PC-9 (cell line): ENCODE results near the gene CREB1. TPM values are rescaled to one million over a fixed set of nuclear protein-coding genes. Genes with fewer than 3 reads are reported as not detected.
"Not testable (repeated sequence)": the region's sequence is repeated elsewhere in the genome, so short reads cannot be mapped to it uniquely, and the experiment has no call there.

Experiments used
- BruUV-seq: library from RNA; stranded (reverse); fragments of 400-500 nt; replicated peaks from 2 replicates; lab custom pipeline; 2021; lab: Mats Ljungman, UMichigan
- CTCF ChIA-PET: fragments of 300-600 bp; sonication (Branson Sonifier 250); formaldehyde crosslinking; loops from one replicate; lab custom pipeline; 2022; ENCODE audit warnings: antibody characterized with exemption; lab: Charles Lee
- POLR2A ChIA-PET: fragments of 300-600 bp; sonication (Branson Sonifier 250); formaldehyde crosslinking; loops from one replicate; lab custom pipeline; 2022; ENCODE audit warnings: antibody characterized with exemption; ENCODE audit not compliant: unreplicated experiment; lab: Charles Lee
- DNase-seq, 2 experiments: peaks; one replicate each; pipeline versions ENCODE4 v3.0.0 to v3.0.0-alpha.2; 2015 to 2022; ENCODE audit warnings: mixed read lengths in 1 of 2
- H2AFZ ChIP-seq: fragments of 200-600 bp; sonication (generic); 2 replicates; pipeline ENCODE4 v1.8.1; 2017; ENCODE audit warnings: antibody characterized with exemption
- H3F3A ChIP-seq: fragments of 200-600 bp; sonication (generic); 2 replicates; pipeline ENCODE4 v1.8.1; 2017; ENCODE audit warnings: antibody characterized with exemption, mild to moderate bottlenecking, low read depth; ENCODE audit not compliant: insufficient read depth
- H3K27ac ChIP-seq: fragments of 200-600 bp; sonication (generic); 2 replicates; pipeline ENCODE4 v1.6.1; 2016; ENCODE audit warnings: mixed run types
- H3K27me3 ChIP-seq: fragments of 200-600 bp; sonication (generic); 2 replicates; pipeline ENCODE4 v1.6.1; 2016; ENCODE audit warnings: low read depth, mixed run types; ENCODE audit not compliant: insufficient read depth
- H3K36me3 ChIP-seq: fragments of 200-600 bp; sonication (generic); 2 replicates; pipeline ENCODE4 v1.6.1; 2016; ENCODE audit warnings: low read depth, mixed run types
- H3K4me1 ChIP-seq: fragments of 200-600 bp; sonication (generic); replicated peaks from 2 replicates; pipeline ENCODE4 v1.6.1; 2016; ENCODE audit warnings: mixed run types; ENCODE audit not compliant: insufficient read depth
- H3K4me2 ChIP-seq: fragments of 200-600 bp; sonication (generic); 2 replicates; pipeline ENCODE4 v1.6.1; 2017; ENCODE audit warnings: mixed run types
- H3K4me3 ChIP-seq: fragments of 200-600 bp; sonication (generic); 2 replicates; pipeline ENCODE4 v1.6.1; 2016; ENCODE audit warnings: mixed run types
- H3K79me2 ChIP-seq: fragments of 200-600 bp; sonication (generic); 2 replicates; pipeline ENCODE4 v1.6.1; 2017; ENCODE audit warnings: low read depth, mixed run types
- H3K9me2 ChIP-seq: fragments of 200-600 bp; sonication (generic); 2 replicates; pipeline ENCODE4 v1.8.1; 2017; ENCODE audit warnings: mild to moderate bottlenecking; ENCODE audit not compliant: insufficient read depth
- H3K9me3 ChIP-seq: fragments of 200-600 bp; sonication (generic); 2 replicates; pipeline ENCODE4 v1.8.1; 2016; ENCODE audit warnings: low read depth; ENCODE audit not compliant: insufficient read depth
- H4K20me1 ChIP-seq: fragments of 200-600 bp; sonication (generic); 2 replicates; pipeline ENCODE4 v1.8.1; 2017; ENCODE audit not compliant: insufficient read depth
- EZH2 ChIP-seq: fragments of 200-600 bp; sonication (generic); IDR thresholded peaks from 2 replicates; pipeline ENCODE4 v1.8.0; 2017; ENCODE audit warnings: antibody characterized with exemption, low read depth
- intact Hi-C: fragments of 100-400 bp; cut with micrococcal nuclease; formaldehyde crosslinking; loops from one replicate; pipeline ENCODE4 v1.10.0; 2022; ENCODE audit not compliant: unreplicated experiment
- total RNA-seq: library from RNA; stranded (reverse); gene quantifications from 2 replicates; pipeline ENCODE4 v1.2.3, GENCODE V29; 2021
- TF ChIP-seq, protein P1 (sequence below): fragments of 200-600 bp; sonication (generic); conservative IDR thresholded peaks from 2 replicates; pipeline ENCODE4 v1.6.1; 2017; ENCODE audit warnings: mixed run types, antibody characterized with exemption, mild to moderate bottlenecking, moderate library complexity

CREB1 gene
- total RNA-seq, 1 experiment from 2014 or later = 42.2 TPM

- Histone ChIP-seq H3K9me3 (no peaks in the 10 kb centered on the region), H3K27me3 (no peaks in the 10 kb centered on the region), H2AFZ (no peak overlapping the region), H3K9me2 (no peaks in the 10 kb centered on the region), H3K27ac (no peak overlapping the region), H3F3A (no peaks in the 10 kb centered on the region), H3K4me1 (peaks cover 5% of the 10 kb centered on the region), H3K4me3 (no peak overlapping the region), H3K36me3 (no peaks in the 10 kb centered on the region), H3K4me2 (no peak overlapping the region), H3K79me2 (no peaks in the 10 kb centered on the region), H4K20me1 (no peaks in the 10 kb centered on the region)
- intact Hi-C loops = no loop called here
- ChIA-PET POLR2A (no interaction called here), CTCF (no interaction called here)
- TF ChIP-seq, protein P1, sequence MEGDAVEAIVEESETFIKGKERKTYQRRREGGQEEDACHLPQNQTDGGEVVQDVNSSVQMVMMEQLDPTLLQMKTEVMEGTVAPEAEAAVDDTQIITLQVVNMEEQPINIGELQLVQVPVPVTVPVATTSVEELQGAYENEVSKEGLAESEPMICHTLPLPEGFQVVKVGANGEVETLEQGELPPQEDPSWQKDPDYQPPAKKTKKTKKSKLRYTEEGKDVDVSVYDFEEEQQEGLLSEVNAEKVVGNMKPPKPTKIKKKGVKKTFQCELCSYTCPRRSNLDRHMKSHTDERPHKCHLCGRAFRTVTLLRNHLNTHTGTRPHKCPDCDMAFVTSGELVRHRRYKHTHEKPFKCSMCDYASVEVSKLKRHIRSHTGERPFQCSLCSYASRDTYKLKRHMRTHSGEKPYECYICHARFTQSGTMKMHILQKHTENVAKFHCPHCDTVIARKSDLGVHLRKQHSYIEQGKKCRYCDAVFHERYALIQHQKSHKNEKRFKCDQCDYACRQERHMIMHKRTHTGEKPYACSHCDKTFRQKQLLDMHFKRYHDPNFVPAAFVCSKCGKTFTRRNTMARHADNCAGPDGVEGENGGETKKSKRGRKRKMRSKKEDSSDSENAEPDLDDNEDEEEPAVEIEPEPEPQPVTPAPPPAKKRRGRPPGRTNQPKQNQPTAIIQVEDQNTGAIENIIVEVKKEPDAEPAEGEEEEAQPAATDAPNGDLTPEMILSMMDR = no peak
- TF ChIP-seq EZH2 = no peak
- BruUV-seq = no TSS peak
- no peak for DNase-seq
These were observed 110.4 kb downstream of the CREB1 start for GRCh38 chr2:207640160-207640559.

DNA sequence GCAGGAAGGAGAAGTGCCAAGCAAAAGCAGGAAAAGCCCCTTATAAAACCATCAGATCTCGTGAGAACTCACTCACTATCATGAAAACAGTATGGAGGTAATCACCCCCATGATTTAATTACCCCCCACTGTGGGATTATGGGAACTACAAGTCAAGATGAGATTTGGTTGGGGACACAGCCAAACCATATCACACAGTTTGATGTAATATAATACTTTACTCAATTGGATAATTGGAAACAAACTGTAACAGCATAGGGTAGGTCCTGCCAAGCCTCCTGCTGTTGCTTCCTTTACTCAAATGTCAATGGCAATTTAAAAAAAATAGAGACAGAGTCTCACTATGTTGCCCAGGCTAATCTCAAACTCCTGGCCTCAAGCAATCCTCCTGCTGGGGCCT is 110.9 kb downstream of the CREB1 start:
- DNase-seq = no peak
- CTCF ChIA-PET = no interaction called here
- no TSS peak for BruUV-seq

DNA sequence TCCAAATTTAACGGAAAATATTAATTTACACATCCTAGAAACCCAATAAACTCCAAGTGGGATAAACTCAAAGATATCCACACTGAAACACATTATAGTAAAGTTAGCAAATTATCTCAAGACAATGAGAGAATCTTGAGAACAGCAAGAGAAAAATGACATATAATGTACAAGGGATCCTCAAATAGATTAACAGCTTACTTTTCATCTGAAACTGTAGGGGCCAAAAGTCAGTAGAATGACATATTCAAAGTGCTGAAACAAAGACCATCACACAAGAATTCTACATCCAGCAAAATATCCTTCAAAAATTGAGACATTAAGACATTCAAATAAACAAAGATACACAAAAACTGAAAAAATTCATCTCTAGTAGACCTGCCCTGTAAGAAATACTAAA is 114.1 kb downstream of the CREB1 start:
- H3K79me2 ChIP-seq = no peaks in the 10 kb centered on the region
- no peaks in the 10 kb centered on the region for H3K27me3 ChIP-seq
- DNase-seq = no peak
- no peak overlapping the region for H3K27ac ChIP-seq
- no peak overlapping the region for H3K4me3 ChIP-seq
- H3K9me2 ChIP-seq = no peaks in the 10 kb centered on the region
- H2AFZ ChIP-seq = no peak overlapping the region
- intact Hi-C loops = no loop called here
- H3F3A ChIP-seq = no peaks in the 10 kb centered on the region
- no peaks in the 10 kb centered on the region for H3K9me3 ChIP-seq
- no peak for TF ChIP-seq EZH2
- TF ChIP-seq, protein P1 = no peak
- CTCF ChIA-PET = no interaction called here
- BruUV-seq = no TSS peak
- H3K4me2 ChIP-seq = no peak overlapping the region
- POLR2A ChIA-PET = no interaction called here
- H4K20me1 ChIP-seq = no peaks in the 10 kb centered on the region
- H3K4me1 ChIP-seq = no peaks in the 10 kb centered on the region
- H3K36me3 ChIP-seq = no peaks in the 10 kb centered on the region

More for the DNA sequence above, 110.9 kb downstream of the CREB1 start:
- Histone ChIP-seq H3K79me2 (no peaks in the 10 kb centered on the region), H3K36me3 (no peaks in the 10 kb centered on the region), H3K9me2 (no peaks in the 10 kb centered on the region), H3K4me2 (no peak overlapping the region), H4K20me1 (no peaks in the 10 kb centered on the region), H3K27me3 (no peaks in the 10 kb centered on the region), H3K9me3 (no peaks in the 10 kb centered on the region), H3F3A (no peaks in the 10 kb centered on the region), H3K27ac (no peak overlapping the region), H3K4me3 (no peak overlapping the region), H3K4me1 (no peaks in the 10 kb centered on the region; the same call in 1 of the 2 replicates), H2AFZ (no peak overlapping the region)
- TF ChIP-seq EZH2 = no peak
- TF ChIP-seq, protein P1 = no peak
- intact Hi-C loops = no loop called here
- POLR2A ChIA-PET = no interaction called here

DNA sequence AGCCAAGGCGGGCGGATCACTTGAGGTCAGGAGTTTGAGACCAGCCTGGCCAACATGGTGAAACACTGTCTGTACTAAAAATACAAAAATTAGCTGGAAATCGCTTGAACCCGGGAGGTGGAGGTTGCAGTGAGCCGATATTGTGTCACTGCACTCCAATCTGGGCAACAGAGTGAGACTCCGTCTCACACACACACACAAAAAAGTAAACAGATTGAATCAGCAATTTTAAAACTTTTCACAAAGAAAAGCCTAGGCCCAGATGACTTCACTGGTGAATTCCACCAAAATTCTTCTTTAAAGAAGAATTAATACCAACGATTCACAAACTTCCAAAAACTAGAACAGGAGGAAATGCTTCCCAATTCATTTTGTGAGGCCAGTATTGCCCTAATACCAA is 116.8 kb downstream of the CREB1 start:
- not testable (repeated sequence) for H2AFZ ChIP-seq

More for the DNA sequence above, 116.8 kb downstream of the CREB1 start:
- H3K9me3 ChIP-seq, H3K79me2 ChIP-seq, H3K9me2 ChIP-seq, H3K27ac ChIP-seq, H3K36me3 ChIP-seq, POLR2A ChIA-PET, H3K4me2 ChIP-seq, DNase-seq, intact Hi-C loops, H3K27me3 ChIP-seq, H3K4me1 ChIP-seq, H3F3A ChIP-seq, H3K4me3 ChIP-seq, CTCF ChIA-PET, H4K20me1 ChIP-seq, BruUV-seq: not testable (repeated sequence)
